ENCODE data around the gene MRTFB.

GRCh38 chr16:14240964-14241363 lies 169.8 kb downstream of the MRTFB start:
- TF ChIP-seq CTCF (conservative IDR thresholded peaks at IDR 0.05 in 1 of 2, IDR thresholded peaks at IDR 0.05 in 1 of 2; ENCODE audit: low read depth in 1 of 2, low read length in 2 of 2), result no peak
- no peak for TF ChIP-seq EZH2 (IDR thresholded peaks at IDR 0.05; ENCODE audit: low read length, missing control alignments)

All from fibroblast of lung (primary cell).